Fibroblast of skin of right biceps (primary cell): ENCODE data around the gene CERCAM.
A peak's percentile ranks its signal among the peaks of the same experiment; 100 is the strongest.

Experiments used
- DNase-seq: peaks from one replicate; pipeline ENCODE4 v3.0.0-alpha.2; 2013

Gene CERCAM, protein sequence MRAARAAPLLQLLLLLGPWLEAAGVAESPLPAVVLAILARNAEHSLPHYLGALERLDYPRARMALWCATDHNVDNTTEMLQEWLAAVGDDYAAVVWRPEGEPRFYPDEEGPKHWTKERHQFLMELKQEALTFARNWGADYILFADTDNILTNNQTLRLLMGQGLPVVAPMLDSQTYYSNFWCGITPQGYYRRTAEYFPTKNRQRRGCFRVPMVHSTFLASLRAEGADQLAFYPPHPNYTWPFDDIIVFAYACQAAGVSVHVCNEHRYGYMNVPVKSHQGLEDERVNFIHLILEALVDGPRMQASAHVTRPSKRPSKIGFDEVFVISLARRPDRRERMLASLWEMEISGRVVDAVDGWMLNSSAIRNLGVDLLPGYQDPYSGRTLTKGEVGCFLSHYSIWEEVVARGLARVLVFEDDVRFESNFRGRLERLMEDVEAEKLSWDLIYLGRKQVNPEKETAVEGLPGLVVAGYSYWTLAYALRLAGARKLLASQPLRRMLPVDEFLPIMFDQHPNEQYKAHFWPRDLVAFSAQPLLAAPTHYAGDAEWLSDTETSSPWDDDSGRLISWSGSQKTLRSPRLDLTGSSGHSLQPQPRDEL

DNA sequence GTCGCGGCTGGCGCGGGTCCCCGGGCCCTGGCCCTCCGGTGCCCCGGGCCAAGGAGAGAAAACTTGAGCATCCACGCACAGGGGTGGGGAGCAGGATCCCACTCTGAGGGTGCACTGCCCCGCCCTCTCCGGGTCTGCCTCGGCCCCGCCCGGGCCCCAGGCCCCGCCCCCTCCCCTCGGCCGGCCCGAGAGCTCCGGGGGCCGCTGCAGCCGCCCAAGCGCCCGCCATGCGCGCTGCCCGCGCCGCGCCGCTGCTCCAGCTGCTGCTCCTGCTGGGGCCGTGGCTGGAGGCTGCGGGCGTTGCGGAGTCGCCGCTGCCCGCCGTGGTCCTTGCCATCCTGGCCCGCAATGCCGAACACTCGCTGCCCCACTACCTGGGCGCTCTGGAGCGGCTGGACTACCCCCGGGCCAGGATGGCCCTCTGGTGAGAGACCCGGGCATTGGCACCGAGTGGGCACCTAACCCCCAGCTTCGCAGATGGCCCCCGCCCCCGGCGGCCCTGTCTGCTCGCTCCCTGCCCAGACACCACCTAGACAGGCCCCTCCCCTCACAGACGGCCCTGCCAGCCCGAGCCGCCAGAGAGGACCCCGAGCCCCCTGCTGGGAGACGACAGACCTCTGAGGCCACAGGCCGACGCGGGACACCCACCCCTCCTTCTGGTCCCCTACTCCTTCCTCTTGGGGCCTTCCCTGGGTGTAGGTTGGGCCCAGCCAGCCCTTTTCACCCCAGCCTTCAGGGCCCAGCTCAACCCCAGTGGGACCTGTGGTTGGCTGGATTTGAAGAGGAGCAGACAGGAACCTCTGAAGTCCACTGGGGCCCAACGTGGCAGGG, at the start of gene CERCAM:
Gene CERCAM, plus strand, starts transcription at position 207 of the 831 bp plus-strand sequence. Its CDS starts 21 bp downstream, at position 228.
- DNase-seq, result peak; percentile 62

DNA sequence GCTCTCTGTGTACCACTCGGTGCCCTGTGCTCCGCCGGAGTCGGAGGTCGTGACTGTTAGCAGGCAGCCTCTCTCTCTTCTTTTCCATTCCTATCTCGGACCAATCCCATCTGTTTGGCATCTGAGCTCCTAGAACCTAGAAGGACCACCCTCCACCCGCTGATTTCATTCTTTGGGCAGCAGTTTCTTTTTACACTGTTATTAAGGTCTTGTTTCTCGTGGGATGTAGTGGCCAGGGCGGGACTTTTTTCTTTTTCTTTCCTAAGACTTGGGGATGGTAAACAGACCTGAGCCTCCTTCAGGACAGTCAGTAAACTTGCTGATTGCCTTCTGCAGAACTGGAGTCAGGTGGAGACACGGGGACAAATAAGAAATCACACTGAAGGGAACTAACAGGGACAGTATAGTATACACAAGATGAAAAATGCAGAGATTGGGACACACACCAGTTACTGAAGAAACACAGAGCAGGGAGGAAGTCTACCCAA, 49.0 kb upstream of the CERCAM start:
- DNase-seq, result no peak

DNA sequence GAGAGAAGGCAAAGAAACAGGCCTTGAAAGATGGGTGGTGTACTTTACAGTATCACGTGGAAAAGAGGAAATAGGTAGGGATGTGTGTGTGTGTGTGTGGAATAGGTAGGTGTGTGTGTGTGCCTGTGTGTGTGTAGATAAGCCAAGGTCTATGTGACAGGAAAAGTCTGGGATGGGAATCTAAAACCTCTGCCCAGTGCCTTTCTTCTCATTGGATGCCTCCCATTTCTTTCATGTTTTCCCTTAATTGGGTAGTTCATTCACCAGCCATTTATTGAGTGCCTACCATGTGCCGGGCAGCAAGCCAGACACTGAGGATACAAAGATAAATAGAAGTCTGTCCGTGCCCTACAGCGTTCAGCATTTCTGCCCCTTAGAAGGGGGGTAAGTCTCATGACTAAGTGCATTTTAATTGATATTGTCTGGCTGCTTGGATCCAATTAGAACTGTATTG, 48.4 kb upstream of the CERCAM start:
- no peak for DNase-seq

DNA sequence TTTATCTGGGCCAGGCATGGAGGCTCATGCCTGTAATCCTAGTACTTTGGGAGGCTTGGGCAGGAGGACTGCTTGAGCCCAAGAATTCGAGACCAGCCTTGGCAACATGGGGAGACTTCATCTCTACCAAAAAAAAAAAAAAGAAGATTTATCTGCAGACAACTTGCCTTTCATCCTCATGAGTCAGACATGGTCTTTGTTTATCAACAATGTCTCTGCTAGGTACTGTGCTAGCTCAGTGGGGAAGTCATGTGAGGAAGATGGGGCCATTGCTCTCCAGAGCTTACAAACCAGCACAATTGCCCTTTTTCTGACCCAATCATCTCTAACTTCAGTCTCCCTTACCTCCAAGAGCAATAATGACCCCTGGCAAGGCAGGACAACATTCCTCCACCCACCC, 47.9 kb upstream of the CERCAM start:
- no peak for DNase-seq

GRCh38 chr9:128374221-128374675, 46.4 kb upstream of the CERCAM start:
- no peak for DNase-seq

- no peak for DNase-seq
These were observed 44.8 kb upstream of the CERCAM start for GRCh38 chr9:128375865-128376264.

DNA sequence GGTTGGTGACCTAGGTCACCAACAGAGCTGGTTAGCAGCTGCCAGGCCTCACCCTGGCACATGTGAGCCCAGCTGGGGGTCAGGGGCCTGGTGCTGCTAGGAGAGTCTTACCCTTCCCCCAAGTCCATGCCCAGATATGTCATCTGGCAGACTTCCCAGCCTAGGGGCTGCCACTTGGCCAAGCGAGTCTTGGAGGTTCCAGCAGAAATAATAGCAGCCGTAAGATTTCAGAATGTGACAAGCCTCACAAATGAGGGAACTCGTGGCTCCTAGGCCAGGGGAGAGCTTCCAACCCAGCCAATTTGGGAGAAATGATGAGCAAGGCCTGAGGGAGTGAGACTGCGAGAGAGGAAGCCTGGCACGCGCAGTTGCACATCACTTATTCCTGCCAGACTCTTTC, 38.4 kb upstream of the CERCAM start:
- no peak for DNase-seq

DNA sequence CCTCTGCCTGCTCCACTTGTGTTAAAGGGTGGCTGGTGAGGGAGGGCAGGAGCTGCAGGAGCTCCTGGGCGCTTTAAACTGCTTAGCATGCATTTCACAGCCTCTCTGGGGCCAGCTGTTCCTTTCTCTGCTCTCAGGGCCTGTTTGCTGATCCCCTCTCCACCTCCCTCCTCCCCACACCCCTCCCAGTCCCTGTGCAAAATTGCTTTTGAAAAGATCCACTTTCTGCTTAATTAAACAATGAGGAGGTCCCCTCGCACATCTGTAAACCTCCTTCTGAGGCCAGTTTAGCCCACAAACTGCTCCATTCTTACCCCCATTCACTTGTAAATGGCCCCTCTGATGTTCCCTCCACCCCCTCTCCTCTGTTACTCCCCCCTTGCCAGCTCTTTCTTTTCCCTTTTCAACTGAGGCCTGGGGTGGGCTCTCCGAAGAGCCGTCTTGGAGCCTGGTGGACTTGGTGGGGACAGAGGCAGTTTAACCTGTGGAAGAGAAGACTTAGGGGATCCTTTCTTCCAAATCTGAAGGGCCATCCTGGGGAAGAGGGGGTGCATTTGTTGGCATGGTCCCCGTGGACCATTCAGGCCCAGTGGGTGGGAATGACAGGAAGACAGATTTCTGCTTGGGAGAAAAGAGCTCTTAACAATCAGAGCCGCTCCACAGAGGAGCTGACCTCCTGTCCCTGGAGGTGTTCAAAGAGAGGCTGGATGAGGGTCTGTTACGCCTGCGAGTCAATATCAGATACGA, 37.5 kb upstream of the CERCAM start:
- DNase-seq, result no peak

- no peak for DNase-seq
These were observed 36.9 kb upstream of the CERCAM start for GRCh38 chr9:128383791-128384190.

DNA sequence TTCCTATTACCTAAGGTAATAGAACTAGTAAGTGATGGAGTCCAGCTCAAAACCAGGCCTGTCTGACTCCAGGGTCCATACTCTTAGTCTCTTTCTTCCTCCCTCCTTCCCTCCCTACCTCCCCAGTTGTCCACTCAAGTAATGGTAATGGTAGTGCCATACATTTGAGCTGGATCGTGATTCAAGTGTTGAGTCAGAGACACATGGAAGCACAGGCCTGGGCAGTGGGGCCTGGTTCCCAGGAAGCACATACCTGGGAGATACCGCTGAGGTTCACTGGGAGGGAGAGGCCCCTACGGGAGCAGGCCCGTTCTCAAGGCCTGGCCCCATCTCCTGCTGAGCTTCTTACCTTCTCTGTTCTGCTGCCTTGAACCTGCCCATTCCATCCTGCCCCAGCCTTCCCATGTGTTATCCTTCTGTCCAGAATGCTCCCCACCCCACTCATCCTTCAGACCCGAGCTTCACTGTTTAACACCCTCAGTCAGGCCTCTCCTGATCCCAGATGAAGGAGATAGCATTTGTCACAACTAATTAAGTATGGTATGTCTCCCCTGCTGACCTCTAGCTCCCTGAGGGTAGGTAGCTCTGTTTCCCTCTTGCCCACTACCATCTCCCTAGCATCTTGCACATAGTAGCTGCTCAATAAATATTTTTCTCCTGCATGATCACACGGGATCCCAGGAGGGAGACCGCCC, 35.7 kb upstream of the CERCAM start:
- no peak for DNase-seq

DNA sequence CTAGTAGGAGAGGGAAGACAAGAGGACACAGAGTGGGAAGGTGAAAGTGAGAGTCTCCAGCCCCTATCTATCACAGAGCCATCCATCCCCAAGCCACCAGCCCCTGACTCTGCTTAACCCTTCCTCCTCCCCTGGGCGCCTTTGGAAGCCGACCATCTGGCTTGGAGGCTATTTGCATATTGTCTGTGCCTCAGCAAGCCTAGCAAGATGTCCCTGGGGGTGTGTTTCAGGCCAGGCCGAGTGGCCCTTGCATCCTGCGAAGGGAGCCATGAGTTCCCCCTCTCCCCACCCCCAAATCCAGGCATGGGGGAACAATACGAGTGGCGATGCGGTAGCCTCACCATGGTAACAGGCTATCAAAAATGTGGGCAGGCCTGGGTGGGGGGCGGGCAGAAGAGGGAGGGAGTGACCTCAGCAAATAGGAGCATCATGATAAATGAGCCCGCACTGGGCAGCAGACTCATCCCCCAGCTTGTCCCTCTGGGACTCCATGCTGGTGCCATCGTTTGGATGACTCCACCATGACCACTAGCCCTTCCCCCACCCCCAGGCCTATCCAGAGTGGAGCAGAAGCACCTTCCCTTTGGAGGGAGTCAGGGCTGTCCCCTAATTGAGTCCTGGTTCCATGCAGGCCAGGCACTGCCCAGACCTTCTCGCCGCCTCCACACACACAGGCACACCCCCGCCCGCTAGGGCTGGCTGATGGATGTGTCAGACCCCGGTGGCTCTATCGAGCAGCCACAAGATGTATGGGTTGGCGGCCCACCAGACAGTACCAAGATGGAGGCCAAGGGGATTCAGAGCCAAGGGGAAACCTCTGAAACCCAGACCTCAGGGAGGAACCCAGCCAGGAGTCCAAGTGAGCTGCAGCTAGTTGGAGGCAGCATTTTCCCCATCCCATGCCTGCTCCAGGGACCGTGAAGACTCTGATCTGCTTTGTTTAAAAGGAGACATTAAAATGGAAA, 34.9 kb upstream of the CERCAM start:
- no peak for DNase-seq

DNA sequence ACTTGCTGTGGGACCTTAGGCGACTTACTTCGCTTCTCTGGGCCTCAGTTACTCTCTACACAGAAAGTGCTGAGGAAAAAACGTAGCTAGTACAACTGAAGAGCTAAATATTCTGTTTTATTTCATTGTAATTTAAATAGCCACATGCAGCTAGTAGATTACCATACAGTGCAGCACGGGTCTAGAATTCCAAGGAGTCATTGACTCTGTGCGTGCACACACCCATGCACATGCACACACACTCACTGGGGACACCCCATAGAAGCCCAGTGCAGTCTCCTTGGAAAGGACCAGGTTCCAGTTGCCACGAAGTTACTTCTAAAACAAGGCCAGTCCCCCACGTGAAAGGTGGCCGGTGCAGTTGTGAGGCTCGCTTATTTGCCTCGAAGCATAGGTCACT, 32.5 kb upstream of the CERCAM start:
- no peak for DNase-seq

GRCh38 chr9:128389395-128390149, 31.1 kb upstream of the CERCAM start:
- no peak for DNase-seq

- no peak for DNase-seq
These were observed 30.4 kb upstream of the CERCAM start for GRCh38 chr9:128390150-128390812.

DNA sequence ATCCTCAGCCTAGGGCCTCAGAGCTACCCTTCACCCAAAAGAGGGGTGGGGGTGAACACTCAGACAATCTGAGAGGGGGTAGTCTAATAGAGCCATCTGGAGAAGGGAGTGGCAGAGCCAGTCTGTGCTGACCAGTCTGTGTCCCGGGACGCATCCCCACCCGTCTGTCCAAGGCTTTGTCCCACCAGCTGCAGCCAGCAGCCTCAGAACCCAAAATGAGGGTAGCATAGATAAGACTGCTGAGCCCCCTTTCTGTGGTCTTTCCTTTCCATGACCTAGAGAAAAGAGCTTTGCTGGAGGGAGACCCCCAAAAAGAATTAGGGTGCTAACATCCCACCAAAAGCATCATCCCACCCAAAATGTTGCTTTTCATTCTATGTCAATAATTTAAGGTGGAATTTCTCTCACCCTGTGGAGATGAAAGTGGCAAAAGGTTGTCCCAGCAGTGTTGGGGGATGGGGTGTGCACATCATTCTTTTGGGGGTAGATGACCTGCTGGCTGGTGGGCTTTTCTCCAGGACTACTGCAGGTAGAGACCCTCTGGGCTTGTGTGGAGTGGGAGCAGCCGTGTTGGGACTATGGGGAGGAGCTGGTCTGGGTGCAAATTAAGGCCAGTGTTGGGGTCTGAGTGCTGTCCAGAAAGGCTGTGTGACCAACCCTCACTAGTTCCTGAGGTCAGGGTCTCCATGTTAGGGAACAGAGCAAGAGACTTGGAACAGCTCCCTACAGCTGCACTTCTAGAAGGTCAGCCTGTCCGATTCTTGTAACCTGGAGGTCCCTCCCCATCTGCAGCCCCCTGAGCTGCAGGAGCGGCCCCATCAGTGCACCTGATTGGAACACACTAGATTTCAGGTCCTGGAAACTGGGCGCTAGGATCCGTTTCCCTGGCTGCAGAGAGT, 29.6 kb upstream of the CERCAM start:
- no peak for DNase-seq

DNA sequence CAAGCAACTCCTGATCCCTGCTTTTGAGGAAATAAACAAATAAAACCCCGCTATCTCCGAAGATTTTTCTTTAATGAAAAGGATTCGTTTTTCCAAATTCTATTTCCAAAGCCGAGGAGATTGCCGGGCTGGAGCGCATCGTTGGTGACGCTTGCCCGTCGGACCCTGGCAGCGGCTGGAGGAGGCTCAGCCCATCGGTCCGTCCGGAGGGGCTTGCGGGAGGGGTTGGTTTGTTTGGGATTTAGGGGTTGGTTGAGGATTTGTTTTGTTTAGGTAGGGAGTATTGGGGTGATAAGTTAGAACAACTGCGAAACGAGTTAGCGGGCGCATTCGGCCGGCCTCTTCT, 28.7 kb upstream of the CERCAM start:
- DNase-seq, result no peak

DNA sequence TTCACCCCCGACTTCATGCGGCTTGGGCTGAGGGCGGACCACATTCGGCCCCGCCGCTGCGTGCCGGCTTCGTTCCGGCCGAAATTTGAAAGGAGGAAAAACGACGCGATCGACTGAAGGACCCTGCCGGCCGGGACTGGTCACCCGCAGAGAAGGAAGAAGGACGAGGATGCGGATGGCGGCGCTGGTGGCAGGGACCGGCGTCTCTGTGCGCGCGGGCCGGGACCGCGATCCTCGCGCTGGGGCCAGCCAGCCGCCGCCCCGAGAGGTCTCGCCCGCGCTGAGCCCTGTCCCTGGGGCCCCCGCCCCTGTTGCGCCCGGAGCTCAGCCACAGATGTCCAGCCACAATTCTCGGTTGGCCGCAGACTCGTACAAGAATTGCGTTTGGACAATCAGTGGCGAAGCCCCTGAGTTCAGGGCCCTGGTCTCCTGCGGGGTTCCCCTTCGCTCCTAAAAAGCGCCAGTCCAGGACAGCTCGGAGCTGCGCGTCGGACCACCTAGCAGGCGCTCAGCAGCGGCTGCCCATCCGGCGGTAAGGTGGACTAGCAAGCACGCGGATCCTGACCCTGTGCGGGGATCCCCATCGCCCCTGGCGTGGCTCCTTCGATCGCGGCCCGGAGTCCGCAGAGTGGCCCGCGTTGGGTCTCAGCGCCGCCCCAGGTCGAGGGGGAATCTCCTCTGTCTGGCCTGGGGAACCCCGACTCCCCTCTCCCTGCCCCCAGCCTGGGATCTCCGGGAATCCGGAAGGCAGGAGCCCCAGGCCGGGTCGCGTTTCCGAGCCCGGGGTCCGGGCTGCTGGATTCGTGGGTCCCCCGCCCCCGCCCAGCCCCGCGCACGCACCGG, 28.1 kb upstream of the CERCAM start:
- no peak for DNase-seq
